K562 (cell line): ENCODE results near the gene SOX30. TPM values are rescaled to one million over a fixed set of nuclear protein-coding genes. Genes with fewer than 3 reads are reported as not detected.

Source experiments
- ATAC-seq: fragments of 200-7000 bp; cut with Tn5 transposase; 3 replicates; pipeline ENCODE4 v1.9.1; 2020; ENCODE audit warnings: moderate library complexity
- BruUV-seq: library from RNA; stranded (reverse); fragments of 400-500 nt; replicated peaks from 2 replicates; lab custom pipeline; 2021; lab: Mats Ljungman, UMichigan
- CTCF ChIA-PET: fragments of 300-600 bp; formaldehyde crosslinking; extraction: SDS; loops from one replicate; lab custom pipeline; 2021; ENCODE audit warnings: low intra/inter-chr PET ratio; lab: Yijun Ruan, JAX
- POLR2A ChIA-PET: fragments of 300-600, 350-650 bp; sonication (Branson Sonifier 250); formaldehyde crosslinking; extraction: SDS; loops from one replicate; lab custom pipeline; 2021; ENCODE audit warnings: antibody characterized with exemption, inconsistent platforms; lab: Yijun Ruan, JAX
- DNase-seq, 4 experiments: peaks; one replicate each; pipeline versions ENCODE4 v3.0.0 to v3.0.0-alpha.2; 2011 to 2018; ENCODE audit warnings: low spot score in 3 of 4, mixed read lengths in 3 of 4; ENCODE audit errors: extremely low read depth in 1 of 4
- FAIRE-seq: peaks from 2 replicates; lab custom pipeline; 2011; peaks lifted over from hg19 to GRCh38; lab: Jason Lieb, UNC
- H2AFZ ChIP-seq: 2 replicates; pipeline ENCODE4 v1.6.0; 2011; ENCODE audit warnings: low read depth, low read length, control low read depth, inconsistent platforms
- H3K27ac ChIP-seq: fragments of 200-600 bp; 3 replicates; pipeline ENCODE4 v1.8.0; 2011; ENCODE audit warnings: low read depth, mild to moderate bottlenecking, control low read depth, inconsistent platforms, low read length, moderate library complexity, mixed read lengths; ENCODE audit errors: extremely low read depth
- H3K27me3 ChIP-seq, 2 experiments: fragments of 300-600 bp in 1 of 2; 2 replicates in 1 of 2; 3 replicates in 1 of 2; pipeline versions ENCODE4 v1.6.0 to v1.8.0; 2011; ENCODE audit warnings: inconsistent platforms in 2 of 2, low read length in 2 of 2, mild to moderate bottlenecking in 1 of 2, mixed read lengths in 1 of 2, moderate library complexity in 1 of 2; ENCODE audit not compliant: control insufficient read depth in 2 of 2, insufficient read depth in 2 of 2
- H3K36me3 ChIP-seq: fragments of 300-600 bp; 3 replicates; pipeline ENCODE4 v1.8.0; 2011; ENCODE audit warnings: mild to moderate bottlenecking, low read length, inconsistent platforms; ENCODE audit not compliant: control insufficient read depth, insufficient read depth
- H3K4me1 ChIP-seq, 2 experiments: fragments of 200-600 bp in 1 of 2; replicated peaks in 1 of 2; 2 replicates in 1 of 2; 3 replicates in 1 of 2; pipeline versions ENCODE4 v1.5.1 to v1.8.0; 2011; ENCODE audit warnings: inconsistent platforms in 2 of 2, low read length in 2 of 2, mild to moderate bottlenecking in 1 of 2, mixed read lengths in 1 of 2, moderate library complexity in 1 of 2; ENCODE audit not compliant: control insufficient read depth in 2 of 2, insufficient read depth in 2 of 2
- H3K4me2 ChIP-seq: 2 replicates; pipeline ENCODE4 v1.6.1; 2011; ENCODE audit warnings: low read length, control low read depth, inconsistent platforms, mixed read lengths; ENCODE audit not compliant: insufficient read depth
- H3K4me3 ChIP-seq: fragments of 200-600 bp; sonication (generic), shearing (Covaris generic); 2 replicates; pipeline ENCODE4 v1.5.1; 2016; ENCODE audit warnings: control low read depth, inconsistent platforms
- H3K79me2 ChIP-seq: fragments of 200-600 bp; 3 replicates; pipeline ENCODE4 v1.8.0; 2011; ENCODE audit warnings: low read length, inconsistent platforms; ENCODE audit not compliant: control insufficient read depth, insufficient read depth
- H3K9ac ChIP-seq, 2 experiments: 2 replicates each; pipeline versions ENCODE4 v1.6.0 to v1.6.1; 2011; ENCODE audit warnings: low read depth in 2 of 2, low read length in 2 of 2, control low read depth in 1 of 2, inconsistent platforms in 1 of 2, mild to moderate bottlenecking in 1 of 2, mixed read lengths in 1 of 2; ENCODE audit not compliant: insufficient read depth in 1 of 2
- H3K9me1 ChIP-seq: one replicate; pipeline ENCODE4 v1.6.0; 2011; ENCODE audit warnings: inconsistent platforms, mild to moderate bottlenecking, low read length, moderate library complexity; ENCODE audit not compliant: control insufficient read depth, insufficient read depth
- H3K9me3 ChIP-seq: replicated peaks from 2 replicates; pipeline ENCODE4 v1.5.1; 2011; ENCODE audit warnings: low read depth, low read length, inconsistent platforms; ENCODE audit not compliant: control insufficient read depth, insufficient read depth
- H4K20me1 ChIP-seq: replicated peaks from 2 replicates; pipeline ENCODE4 v1.6.1; 2011; ENCODE audit warnings: low read length, inconsistent platforms, mixed read lengths; ENCODE audit not compliant: control insufficient read depth, insufficient read depth
- ELK3 ChIP-seq: fragments of 450-650 bp; formaldehyde crosslinking; IDR thresholded peaks from 2 replicates; pipeline ENCODE4 v1.4.0; 2020; ENCODE audit warnings: mild to moderate bottlenecking
- ID3 ChIP-seq, 2 experiments: fragments of 250-450 bp in 1 of 2; fragments of 450-650 bp in 1 of 2; sonication (Bioruptor Pico) in 1 of 2; IDR thresholded peaks; 2 replicates each; pipeline versions ENCODE4 v1.6.1 to v1.8.0; 2016 to 2021; ENCODE audit warnings: mild to moderate bottlenecking in 2 of 2, moderate library complexity in 2 of 2, missing compliant biosample characterization in 1 of 2, missing genetic modification characterization in 1 of 2
- NEUROD1 ChIP-seq: fragments of 150-350 bp; IDR thresholded peaks from 2 replicates; pipeline ENCODE4 v1.6.1; 2014; ENCODE audit warnings: borderline replicate concordance, low read length, low read depth; ENCODE audit not compliant: partially characterized antibody
- PPARD ChIP-seq: fragments of 250-450 bp; sonication (Bioruptor Pico); IDR thresholded peaks from 2 replicates; pipeline ENCODE4 v1.8.0; 2022; ENCODE audit warnings: inconsistent platforms, mild to moderate bottlenecking, moderate library complexity
- TAF9B ChIP-seq: fragments of 450-650 bp; IDR thresholded peaks from 2 replicates; pipeline ENCODE4 v1.6.1; 2018; ENCODE audit warnings: mild to moderate bottlenecking; ENCODE audit not compliant: partially characterized antibody
- TCFL5 ChIP-seq: fragments of 250-450 bp; sonication (Bioruptor Pico); conservative IDR thresholded peaks from 2 replicates; pipeline ENCODE4 v1.6.1; 2021; ENCODE audit warnings: mild to moderate bottlenecking, moderate library complexity, matching md5 sums
- ZC3H4 ChIP-seq: sonication (generic); formaldehyde crosslinking; IDR thresholded peaks from 2 replicates; pipeline ENCODE4 v1.9.0; 2021; ENCODE audit warnings: missing genetic modification reagents, borderline replicate concordance
- ZNF445 ChIP-seq: fragments of 250-450 bp; sonication (Bioruptor Pico); IDR thresholded peaks from 2 replicates; pipeline ENCODE4 v1.4.0; 2020; ENCODE audit warnings: low read depth, mild to moderate bottlenecking, moderate library complexity
- WGBS: fragments of 100-300 bp; shearing (Covaris generic); methylation state at CpG from one replicate; pipeline ENCODE4 v1.1.6; 2016; ENCODE audit warnings: low coverage, mixed read lengths; ENCODE audit not compliant: insufficient coverage; ENCODE audit errors: missing lambda C conversion rate; 5-methylcytosine and 5-hydroxymethylcytosine counted together
- in situ Hi-C: fragments of 300-500 bp; cut with MboI; formaldehyde crosslinking; loops from 4 replicates; pipeline ENCODE4 v1.15.0; 2018; ENCODE audit warnings: inconsistent platforms, mixed read lengths
- intact Hi-C: fragments of 100-400 bp; cut with micrococcal nuclease; formaldehyde crosslinking; loops from 2 replicates; pipeline ENCODE4 v1.14.2; 2022
- polyA plus RNA-seq, 8 experiments: library from polyadenylated mRNA; depleted of rRNA in 4 of 8; stranded (reverse) in 5 of 8; unstranded in 3 of 8; fragments of >200 nt; fragmentation: Nextera tagmentation in 2 of 8; fragmentation: Illumina TruSeq in 1 of 8; extraction: Ambion mirVana in 2 of 8; extraction: Trizol in 1 of 8; gene quantifications; 2 replicates each; pipeline versions ENCODE4 v1.2.1 to v1.2.3, GENCODE V29; 2011 to 2014; ENCODE audit warnings: inconsistent platforms in 1 of 8, missing spikeins in 1 of 8
- total RNA-seq, 7 experiments: library from RNA; depleted of rRNA in 6 of 7; stranded (reverse); fragments of >200 nt in 6 of 7; fragmentation: Illumina TruSeq in 2 of 7; extraction: Trizol in 2 of 7; gene quantifications; 2 replicates each; pipeline versions ENCODE4 v1.2.1 to v1.2.3, GENCODE V29; 2011 to 2021; ENCODE audit warnings: low replicate concordance in 1 of 7
- TF ChIP-seq, protein P1 (sequence below): IDR thresholded peaks from 2 replicates; pipeline ENCODE4 v1.6.1; 2012; ENCODE audit warnings: low read depth, low read length, improper control_type of control experiment, borderline replicate concordance

Gene SOX30
- total and polyA plus RNA-seq, 9 of the 15 experiments (the other 6 are each of a cell fraction or from before 2014, with no cell fraction given), result not detected

- no TSS peak for BruUV-seq
- H3K9me1 ChIP-seq, result no peaks in the 10 kb centered on the region
- H3K4me3 ChIP-seq, result no peak overlapping the region
- no peak overlapping the region for H3K4me2 ChIP-seq
- no peak overlapping the region for H3K27ac ChIP-seq
- ChIA-PET CTCF (no interaction called here), POLR2A (interaction anchor here (0.7 kb wide), 1 partner anchor 431 kb away, joined by 3 read pairs; no protein-coding TSS in a partner anchor)
- no peak overlapping the region for H2AFZ ChIP-seq
- DNase-seq (no peak), ATAC-seq (no peak), FAIRE-seq (no peak)
- H3K36me3 ChIP-seq, result no peaks in the 10 kb centered on the region
- H3K4me1 ChIP-seq, result peaks cover 8 to 24% of the 10 kb centered on the region in 2 experiments; a peak in 3 of 5 replicates
- no peaks in the 10 kb centered on the region for H4K20me1 ChIP-seq
- intact Hi-C loops, result no loop called here
- no peaks in the 10 kb centered on the region; a peak in 1 of 5 replicates for H3K27me3 ChIP-seq
- no peaks in the 10 kb centered on the region for H3K79me2 ChIP-seq
- TF ChIP-seq ELK3 (CRISPR knock-in tag) (no peak), ZNF445 (CRISPR knock-in tag) (no peak), ID3 (CRISPR knock-in tag; IDR thresholded peaks at IDR 0.05) (no peak), ID3 (tag; IDR thresholded peaks at IDR 0.05) (no peak), ZC3H4 (CRISPR knock-in tag) (no peak), PPARD (CRISPR knock-in tag) (no peak), TAF9B (no peak), TCFL5 (no peak), NEUROD1 (no peak)
- TF ChIP-seq, protein P1, sequence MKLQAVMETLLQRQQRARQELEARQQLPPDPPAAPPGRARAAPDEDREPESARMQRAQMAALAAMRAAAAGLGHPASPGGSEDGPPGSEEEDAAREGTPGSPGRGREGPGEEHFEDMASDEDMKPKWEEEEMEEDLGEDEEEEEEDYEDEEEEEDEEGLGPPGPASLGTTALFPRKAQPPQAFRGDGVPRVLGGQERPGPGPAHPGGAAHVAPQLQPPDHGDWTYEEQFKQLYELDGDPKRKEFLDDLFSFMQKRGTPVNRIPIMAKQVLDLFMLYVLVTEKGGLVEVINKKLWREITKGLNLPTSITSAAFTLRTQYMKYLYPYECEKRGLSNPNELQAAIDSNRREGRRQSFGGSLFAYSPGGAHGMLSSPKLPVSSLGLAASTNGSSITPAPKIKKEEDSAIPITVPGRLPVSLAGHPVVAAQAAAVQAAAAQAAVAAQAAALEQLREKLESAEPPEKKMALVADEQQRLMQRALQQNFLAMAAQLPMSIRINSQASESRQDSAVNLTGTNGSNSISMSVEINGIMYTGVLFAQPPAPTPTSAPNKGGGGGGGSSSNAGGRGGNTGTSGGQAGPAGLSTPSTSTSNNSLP, result no peak
- WGBS, result 27% methylated on average over 4 of the region's 4 CpGs
- no peaks in the 10 kb centered on the region for H3K9me3 ChIP-seq
- in situ Hi-C loops, result no loop called here
- no peak overlapping the region for H3K9ac ChIP-seq
Observed at GRCh38 chr5:157616785-157617184, 35.5 kb downstream of the SOX30 start.
